Prostate gland (tissue), 2 donors: Measurements from ENCODE around the gene SNRNP70.

Experiments
- POLR2A ChIP-seq: fragments of 450-650 bp; IDR thresholded peaks from one replicate; pipeline ENCODE4 v1.6.1; 2016; ENCODE audit warnings: antibody characterized with exemption, mild to moderate bottlenecking
- TF ChIP-seq, protein P1 (sequence below), 4 experiments: fragments of 200-600 bp in 2 of 4; fragments of 450-650 bp in 2 of 4; sonication (generic) in 2 of 4; IDR thresholded peaks; 1 replicate in 3 of 4; 2 replicates in 1 of 4; pipeline ENCODE4 v1.5.1; 2016 to 2019; ENCODE audit warnings: antibody characterized with exemption in 4 of 4, mild to moderate bottlenecking in 2 of 4, moderate library complexity in 2 of 4

DNA sequence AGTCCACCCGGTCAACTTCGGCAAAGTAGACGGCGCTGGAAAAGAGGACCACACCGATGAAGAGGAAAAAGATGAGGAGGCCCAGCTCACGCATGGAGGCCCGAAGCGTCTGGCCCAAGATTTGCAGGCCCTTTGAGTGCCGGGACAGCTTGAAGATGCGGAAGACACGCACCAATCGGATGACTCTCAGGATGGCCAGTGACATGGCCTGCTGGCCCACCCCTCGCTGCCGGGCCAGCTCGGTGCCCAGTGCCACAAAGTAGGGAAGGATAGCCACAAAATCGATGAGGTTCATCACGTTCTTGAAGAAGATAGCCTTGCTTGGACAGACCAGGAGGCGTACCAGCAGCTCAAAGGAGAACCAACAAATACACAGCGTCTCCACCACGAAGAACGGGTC lies 14.8 kb upstream of the SNRNP70 start:
- TF ChIP-seq, protein P1, sequence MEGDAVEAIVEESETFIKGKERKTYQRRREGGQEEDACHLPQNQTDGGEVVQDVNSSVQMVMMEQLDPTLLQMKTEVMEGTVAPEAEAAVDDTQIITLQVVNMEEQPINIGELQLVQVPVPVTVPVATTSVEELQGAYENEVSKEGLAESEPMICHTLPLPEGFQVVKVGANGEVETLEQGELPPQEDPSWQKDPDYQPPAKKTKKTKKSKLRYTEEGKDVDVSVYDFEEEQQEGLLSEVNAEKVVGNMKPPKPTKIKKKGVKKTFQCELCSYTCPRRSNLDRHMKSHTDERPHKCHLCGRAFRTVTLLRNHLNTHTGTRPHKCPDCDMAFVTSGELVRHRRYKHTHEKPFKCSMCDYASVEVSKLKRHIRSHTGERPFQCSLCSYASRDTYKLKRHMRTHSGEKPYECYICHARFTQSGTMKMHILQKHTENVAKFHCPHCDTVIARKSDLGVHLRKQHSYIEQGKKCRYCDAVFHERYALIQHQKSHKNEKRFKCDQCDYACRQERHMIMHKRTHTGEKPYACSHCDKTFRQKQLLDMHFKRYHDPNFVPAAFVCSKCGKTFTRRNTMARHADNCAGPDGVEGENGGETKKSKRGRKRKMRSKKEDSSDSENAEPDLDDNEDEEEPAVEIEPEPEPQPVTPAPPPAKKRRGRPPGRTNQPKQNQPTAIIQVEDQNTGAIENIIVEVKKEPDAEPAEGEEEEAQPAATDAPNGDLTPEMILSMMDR (IDR thresholded peaks at IDR 0.05), result no peak
- TF ChIP-seq POLR2A, result no peak
